GM15510 (cell line): ENCODE results near the gene CUL5.

ENCODE experiments used
- POLR2A ChIP-seq: IDR thresholded peaks from 3 replicates; pipeline ENCODE4 v1.6.1; 2011; ENCODE audit warnings: borderline replicate concordance; ENCODE audit not compliant: insufficient read length; ENCODE audit errors: extremely low read depth

Gene CUL5

DNA sequence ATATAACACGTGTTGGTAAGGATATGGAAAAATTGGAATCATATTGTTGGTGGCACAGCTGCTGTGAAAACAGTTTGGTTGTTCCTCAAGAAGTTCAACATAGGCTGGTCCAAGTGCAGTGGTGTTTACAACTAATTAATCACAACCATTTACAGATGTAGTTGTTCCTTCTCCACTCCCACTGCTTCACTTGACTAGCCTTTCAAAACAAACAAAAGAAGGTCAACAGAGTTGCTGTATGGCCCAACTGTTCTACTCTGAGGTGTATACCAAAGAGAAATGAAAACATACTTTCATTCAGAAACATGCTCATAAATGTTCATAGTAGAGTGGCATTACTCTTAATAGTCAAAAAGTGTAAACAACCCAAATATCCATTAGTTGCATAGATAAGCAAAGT lies 76.1 kb downstream of the CUL5 start:
- no peak for TF ChIP-seq POLR2A

- TF ChIP-seq POLR2A, result no peak
Measured at GRCh38 chr11:108085672-108086071, 77.0 kb downstream of the CUL5 start.

DNA sequence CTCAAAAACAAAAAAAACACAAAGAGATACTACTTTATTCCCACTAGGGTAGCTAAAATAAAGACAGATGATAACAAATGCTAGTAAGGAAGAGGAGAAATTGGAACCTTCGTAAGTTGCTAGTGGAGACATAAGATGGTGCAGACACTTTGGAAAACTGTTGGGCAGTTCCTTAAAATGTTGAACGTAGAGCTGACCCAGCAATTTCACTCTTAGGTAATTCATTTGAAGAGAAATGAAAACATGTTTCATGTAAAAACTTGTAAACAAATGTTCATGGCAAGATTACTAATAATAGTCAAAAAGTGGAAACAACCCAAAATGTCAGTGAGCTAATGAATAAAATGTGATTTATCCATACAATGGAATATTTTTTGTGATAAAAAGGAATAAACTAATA lies 83.4 kb downstream of the CUL5 start:
- TF ChIP-seq POLR2A, result no peak

DNA sequence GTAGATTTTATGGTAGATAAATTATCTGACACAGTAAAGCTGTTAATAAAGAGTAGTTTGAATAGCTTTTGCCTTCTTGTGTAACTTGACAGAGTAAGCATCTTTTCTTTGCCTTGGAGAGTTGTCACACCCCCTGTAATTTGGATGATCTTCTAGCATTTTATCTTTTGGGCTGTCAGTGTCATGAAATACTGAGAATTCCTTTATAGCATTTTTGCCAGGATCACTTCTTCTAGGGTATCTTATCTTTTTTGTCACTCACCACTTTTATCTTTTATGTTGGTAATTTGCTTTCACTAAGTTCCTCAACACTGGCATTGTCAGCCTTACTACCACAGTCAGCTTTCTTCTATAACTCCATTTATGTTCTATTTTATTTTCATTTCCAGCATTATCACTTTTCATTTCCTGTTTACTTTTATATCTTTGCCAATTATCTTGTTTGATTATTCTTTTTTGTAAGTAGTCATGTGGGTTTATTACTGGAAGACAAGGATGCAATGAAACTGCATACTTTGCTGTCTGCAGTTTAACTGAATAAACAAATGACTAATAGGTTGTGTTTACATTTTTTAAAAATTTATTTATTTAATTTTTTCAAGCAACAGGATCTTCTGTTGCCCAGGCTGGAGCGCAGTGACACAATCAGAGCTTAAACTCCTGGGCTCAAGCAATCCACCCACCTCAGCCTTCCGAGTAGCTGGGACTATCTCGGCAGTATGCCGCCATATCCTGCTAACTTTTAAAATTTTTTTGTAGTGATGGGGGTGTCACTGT lies 84.6 kb downstream of the CUL5 start:
- TF ChIP-seq POLR2A, result no peak

GRCh38 chr11:108097179-108097578 lies 88.5 kb downstream of the CUL5 start:
- TF ChIP-seq POLR2A, result no peak

GRCh38 chr11:108101090-108101775 lies 92.5 kb downstream of the CUL5 start:
- TF ChIP-seq POLR2A, result no peak

DNA sequence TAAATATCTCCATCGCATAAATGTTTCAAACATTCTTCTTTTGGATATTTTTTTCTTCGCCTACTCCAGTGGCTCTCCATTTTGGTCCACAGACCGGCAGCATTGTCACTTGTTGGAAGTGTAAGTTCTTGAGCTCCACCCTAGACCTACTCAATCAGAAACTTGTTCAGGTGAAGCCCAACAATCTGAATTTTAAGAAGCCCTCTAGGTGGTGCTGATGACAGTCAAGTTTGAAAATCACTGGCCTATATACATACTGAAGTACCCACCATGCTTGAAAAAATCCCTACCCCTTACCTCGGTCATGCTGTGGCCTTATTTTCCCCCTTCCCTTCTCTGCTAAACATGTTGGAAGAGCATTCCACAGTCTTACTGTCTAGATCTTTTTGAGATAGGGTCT lies 102.4 kb downstream of the CUL5 start:
- no peak for TF ChIP-seq POLR2A

DNA sequence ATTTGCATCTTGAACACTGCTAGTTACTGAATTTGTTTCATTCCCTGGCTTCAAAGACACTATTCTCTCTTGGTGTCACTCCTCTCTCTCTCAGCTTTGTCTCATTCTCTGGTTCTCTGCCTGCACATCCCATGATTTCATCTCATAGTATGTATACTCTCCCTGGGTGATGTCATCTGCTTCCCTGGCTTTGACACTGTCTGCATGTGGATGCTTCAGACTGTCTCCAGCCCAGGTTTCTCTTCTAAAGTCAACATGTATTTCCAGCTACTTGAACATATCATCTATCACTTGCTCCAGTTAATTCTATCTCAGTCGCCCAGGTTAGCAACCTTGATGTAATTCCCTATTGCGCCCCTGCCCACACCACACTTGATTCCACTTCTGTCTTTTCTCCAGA lies 103.4 kb downstream of the CUL5 start:
- TF ChIP-seq POLR2A, result no peak

- TF ChIP-seq POLR2A, result no peak
Measured at GRCh38 chr11:108115500-108116140, 106.9 kb downstream of the CUL5 start.

DNA sequence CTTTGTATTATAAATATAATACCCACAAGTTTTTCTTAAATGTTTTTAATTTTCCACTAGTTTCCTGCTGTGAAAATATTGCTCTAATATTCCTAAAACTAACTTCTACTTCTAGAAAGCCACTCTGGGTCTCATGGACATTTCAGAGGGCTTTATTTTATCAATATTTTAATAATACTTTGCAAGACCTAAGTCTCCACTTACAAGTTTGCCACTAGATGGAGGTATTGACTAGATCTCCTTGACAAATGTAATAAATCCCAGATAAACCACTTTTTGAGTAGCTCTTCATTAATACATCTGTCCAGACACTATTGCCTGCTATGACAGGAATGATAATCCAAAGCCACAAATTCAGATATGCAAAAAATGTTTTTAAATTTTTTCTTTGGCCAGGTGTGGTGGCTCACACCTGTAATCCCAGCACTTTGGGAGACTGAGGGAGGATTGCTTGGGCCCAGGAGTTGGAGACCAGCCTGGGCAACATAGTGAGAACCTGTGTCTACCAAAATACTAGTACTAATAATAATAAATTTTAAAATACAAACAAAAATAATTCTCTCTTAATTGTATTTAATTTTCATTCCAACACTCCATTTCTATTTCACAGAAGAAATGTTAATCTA lies 109.2 kb downstream of the CUL5 start:
- TF ChIP-seq POLR2A, result no peak

GRCh38 chr11:108121274-108122155 lies 112.8 kb downstream of the CUL5 start, which contains the start of gene ACAT1:
TSS of gene ACAT1 (plus strand) at chr11:108121567. CDS start at chr11:108121607, 40 bp downstream.
- TF ChIP-seq POLR2A, result peak; percentile 86

DNA sequence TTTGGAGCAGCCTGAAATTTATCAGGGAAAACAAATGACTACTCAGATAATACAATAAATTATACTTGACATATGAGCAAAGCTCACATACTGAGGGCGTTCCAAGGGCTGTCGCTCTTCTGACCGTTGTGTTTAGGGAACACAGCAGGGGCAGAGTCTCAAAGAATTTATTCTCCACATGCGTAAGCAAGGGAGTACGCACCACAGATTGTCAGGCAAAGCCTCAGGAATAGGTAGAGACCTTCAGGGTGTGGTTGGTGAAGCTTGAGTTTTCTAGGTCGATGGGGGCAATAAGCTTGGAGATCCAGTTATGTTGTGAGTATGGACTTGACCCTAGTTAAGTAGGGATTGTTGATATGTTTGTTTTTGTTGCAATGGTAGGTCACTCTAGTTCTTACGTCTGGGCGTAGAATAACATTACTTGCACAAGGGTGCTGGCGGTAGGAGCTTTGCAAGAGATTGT lies 113.5 kb downstream of the CUL5 start:
- no peak for TF ChIP-seq POLR2A

GRCh38 chr11:108125096-108125495 lies 116.4 kb downstream of the CUL5 start:
- no peak for TF ChIP-seq POLR2A

GRCh38 chr11:108128772-108129171 lies 120.1 kb downstream of the CUL5 start:
- no peak for TF ChIP-seq POLR2A

- no peak for TF ChIP-seq POLR2A
Measured at GRCh38 chr11:108131993-108132392, 123.3 kb downstream of the CUL5 start.
